GM19395 (cell line): Measurements from ENCODE around the gene HSD17B14.
"Not testable (repeated sequence)": the region's sequence is repeated elsewhere in the genome, so short reads cannot be mapped to it uniquely, and the experiment has no call there.

ENCODE experiments used
- ATAC-seq: cut with Tn5 transposase; IDR thresholded peaks from one replicate; pipeline ENCODE4 v1.9.1; 2021; ENCODE audit warnings: mild to moderate bottlenecking, moderate library complexity; ENCODE audit not compliant: unreplicated experiment

HSD17B14 gene

DNA sequence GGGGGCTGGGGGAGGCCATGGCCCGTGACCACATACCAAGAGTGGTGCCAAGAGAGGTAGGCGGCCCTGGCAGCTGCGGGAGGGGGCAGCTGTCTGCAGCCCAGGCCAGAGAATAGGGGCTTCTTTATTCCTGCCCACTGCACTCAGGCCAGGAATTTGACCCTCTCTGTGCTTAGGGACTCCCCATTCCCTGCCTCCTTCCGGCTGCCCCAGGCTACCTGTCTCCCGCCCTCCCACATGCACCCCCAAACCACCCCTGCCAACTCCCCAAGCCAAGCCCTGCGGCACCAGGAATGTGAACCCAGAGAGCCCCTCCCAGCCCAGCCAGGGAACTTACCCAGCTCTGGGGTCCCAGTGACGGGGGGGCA lies 31.4 kb upstream of the HSD17B14 start:
- no peak for ATAC-seq

DNA sequence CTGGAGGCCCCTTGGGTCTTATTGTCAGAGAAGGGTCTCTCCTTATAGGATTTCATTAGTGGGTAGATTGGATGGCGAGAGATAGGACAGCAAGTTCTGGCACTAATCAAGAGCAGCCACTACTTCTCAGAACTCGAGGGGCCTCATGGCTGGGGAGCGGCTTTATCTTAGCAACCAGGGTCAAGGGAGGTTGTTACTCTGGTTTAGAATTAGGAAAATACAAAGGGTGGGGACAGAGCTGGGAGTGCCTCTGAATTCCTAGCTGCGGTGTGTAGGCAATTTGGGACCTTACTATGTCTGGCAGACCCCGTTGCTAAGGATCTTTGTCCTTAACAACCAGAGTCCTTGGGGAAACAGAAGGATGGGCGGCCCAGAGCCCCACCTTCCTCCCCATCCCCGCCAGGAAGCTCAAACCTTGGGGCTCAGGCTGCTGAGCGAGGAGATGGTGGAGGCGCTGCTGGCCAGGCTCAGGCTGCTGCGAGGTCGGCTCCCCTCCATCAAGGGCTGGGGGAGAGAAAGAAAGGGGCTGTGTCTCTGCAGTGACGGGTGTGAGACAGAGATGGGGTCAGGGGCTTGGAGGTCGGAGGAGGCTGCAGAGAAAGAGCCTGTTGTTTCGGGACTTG lies 30.9 kb upstream of the HSD17B14 start:
- no peak for ATAC-seq

DNA sequence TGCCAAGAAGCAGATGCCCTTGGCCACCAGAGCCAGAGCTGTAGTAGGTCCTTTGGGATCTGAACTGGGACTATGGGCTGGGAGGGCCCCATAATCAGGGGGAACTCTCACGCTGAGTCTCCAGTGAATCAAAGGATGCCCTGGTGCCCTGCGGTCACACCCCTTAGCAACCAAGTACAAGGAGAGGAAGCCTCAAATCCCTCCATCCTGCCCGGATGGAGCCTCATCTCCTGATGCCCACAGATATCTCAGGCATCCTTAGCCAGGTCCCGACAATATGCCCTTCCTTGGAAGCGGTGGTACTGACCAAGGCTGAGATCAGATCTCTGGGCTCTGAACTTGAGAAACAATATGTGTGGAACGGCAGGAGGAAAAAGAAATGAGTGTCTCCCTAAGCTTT lies 30.4 kb upstream of the HSD17B14 start:
- no peak for ATAC-seq

DNA sequence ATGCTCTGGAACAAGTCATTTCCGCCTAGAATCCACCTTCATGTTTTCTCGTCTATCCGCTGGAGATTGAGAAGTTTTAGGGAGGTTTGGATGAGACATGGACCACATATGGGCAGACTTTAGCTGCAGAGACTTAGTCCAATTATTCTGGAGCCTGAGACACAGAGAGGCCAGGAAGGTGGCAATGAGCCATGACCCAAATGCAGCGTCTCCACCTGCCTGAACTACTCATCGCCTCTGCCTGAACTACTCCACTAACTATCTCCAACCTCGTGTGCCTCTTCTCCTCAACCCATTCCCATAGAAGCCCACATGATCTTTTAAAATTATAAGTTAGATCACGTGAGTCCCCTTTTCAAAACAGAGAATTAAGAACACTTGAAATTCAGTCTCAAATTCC lies 26.5 kb upstream of the HSD17B14 start:
- no peak for ATAC-seq

DNA sequence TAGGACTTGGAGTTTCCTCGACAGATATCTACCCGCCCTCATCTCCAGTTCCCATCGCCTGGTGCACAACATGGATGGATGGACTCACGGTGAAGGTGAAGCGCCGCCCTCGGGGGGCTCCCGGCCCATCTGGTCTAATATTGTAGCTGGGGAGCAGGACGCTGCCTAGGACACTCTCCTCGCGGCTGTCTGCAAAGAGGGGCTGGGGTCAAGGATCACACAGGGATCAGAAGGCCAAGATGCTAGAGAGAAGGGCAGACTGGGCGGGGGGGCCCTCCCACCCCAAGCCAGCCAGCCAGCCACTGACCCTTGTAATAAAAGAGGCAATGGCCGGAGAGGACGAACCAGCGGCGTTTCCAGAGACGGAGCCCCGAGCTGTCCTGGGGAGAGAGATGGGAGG lies 25.0 kb upstream of the HSD17B14 start:
- ATAC-seq = no peak

DNA sequence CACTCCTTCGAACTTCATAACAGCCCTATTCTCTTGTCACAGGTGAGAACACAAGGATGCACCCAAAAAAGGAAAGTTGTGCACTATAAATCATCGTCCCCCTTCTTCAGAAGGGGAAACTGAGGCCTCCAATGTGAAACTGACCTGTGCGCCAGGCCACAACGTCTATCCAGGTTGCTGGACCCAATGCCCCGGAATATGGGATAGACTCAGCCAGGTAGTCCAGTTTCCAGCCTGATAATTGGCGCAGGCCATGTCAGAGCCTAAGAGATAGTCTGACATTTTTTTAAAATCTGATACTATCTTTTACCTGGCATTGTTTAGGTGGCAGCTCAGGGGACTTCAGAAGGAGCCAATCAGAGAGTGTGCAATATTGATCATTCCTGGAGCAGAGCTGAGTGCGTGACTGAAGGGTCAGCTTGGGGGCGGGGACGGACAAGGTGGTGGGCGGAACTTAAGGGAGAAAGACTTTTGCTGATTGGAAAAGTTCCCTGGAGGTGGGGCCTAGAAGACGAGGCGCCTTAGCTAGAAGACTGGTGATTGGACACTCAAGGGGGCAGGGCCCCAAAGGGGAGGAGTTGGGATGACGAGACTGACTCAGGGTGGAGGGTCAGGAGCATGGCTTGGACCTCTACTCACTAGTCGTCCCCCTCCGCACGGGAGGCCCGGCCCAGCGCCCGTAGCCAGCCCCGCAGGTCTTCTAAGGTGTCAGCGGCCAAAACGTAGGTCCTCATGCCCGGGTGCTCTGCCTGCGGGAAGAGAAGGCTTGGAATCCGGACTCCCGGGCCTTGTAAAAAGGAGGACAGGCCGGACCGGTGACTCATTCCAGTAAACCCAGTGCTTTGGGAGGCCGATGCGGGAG lies 23.7 kb upstream of the HSD17B14 start:
- peak; percentile 67 for ATAC-seq

DNA sequence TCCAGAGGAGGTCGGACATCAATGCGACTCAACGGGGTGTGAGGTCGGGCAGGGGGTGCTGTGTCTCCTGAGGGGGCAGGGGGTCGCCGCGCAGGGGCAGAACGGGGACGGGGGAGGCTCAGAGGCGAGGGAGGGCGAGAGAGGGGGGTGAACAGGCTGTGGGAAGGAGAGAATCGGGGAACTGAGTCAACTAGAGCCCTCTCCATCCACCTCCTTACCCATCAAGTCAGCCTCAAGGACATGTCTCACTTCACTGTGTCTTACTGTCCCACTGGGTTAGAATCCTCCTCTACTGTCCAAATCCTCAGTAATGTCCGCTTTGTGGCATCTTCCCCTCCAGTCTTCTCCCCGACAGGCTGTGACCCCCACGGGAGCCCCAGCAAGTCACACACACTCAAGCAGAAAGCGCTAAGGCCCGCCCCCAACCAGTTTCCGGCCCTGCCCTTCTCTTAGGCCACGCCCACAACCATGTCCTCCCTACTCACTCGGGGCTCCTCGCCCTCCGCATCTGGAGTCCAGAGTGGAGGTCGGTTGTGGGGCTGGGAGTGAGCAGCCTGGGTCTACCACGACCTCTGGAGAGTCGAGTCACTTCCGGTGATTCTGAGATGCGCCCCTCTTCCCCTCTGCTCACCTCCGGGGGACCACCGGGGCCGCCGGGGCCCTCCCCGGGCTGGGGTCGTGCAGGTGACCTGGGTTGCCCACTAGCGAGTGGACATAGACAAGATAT lies 22.9 kb upstream of the HSD17B14 start:
- ATAC-seq = no peak

DNA sequence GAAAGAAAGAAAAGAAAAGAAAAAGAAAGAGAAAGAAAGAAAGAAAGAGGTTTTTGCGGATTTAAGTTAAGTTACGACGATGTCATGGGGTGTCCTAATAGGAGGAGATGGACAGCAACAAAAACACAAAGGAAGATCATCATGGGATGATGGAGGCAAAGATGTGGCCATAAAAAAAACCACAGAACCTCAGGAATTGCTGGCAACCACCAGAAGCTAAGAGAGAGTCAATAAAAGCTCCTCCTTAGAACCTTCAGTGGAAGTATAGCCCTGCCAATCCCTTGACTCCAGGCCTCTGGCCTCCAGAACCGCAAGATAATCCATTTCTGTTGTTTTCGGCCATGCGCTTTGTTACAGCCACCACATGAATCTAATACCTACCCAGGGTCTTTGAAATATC lies 20.6 kb upstream of the HSD17B14 start:
- ATAC-seq = no peak

DNA sequence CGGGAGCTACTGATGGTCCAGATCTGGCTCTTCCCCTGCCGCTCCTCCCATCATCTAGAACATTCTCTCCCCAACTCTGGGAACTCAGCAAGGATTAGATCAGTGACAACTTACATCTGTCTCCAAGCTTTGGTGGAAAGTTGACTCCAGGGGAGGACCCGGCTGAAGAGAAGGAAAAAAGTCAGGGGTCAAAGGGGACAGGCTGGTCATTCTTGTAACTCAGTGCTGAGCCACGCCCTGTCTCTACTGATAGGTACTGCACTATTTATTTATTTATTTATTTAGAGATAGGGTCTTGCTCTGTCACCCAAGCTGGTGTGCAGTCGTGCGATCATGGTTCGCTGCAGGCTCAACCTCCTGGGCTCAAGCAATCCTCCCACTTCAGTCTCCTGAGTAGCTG lies 17.8 kb upstream of the HSD17B14 start:
- ATAC-seq = no peak

DNA sequence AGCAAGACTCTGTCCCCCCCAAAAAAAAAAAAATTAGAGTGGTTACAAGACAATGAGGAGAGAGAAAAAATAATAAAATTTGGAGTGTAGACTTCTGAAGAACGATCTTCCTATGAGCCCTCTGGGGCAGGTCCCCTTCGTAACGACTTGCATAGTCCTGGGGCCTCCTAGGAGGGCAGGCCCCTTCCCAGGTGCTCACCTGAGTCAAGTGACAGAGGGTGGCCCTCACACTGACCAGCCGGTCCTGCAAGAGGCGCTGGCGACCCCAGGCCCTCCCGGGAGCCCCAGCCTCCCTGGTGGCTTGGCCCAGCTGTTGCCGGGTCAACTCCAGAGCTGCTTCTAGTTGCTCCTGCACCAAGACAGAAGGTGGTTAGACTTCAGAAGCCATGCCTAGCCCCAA lies 17.2 kb upstream of the HSD17B14 start:
- ATAC-seq = no peak

DNA sequence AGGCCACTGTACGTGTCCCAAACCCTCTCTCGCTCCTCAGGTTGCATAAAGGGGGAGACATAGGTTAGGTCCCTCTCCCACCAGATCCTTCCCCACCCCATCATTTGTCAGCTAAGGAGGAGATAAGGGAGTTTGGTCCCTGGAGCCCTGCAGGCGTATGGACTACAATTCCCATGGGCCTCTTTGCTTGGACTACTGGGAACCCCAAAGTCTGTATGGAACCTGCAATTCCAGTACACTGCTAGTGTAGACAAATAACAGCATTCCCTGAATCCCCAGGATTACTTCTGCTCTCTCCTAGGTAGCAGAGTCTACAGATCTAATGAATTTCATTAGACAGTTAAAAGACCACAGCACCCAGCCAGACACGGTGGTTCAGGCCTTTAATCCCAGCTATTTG lies 16.0 kb upstream of the HSD17B14 start:
- no peak for ATAC-seq

DNA sequence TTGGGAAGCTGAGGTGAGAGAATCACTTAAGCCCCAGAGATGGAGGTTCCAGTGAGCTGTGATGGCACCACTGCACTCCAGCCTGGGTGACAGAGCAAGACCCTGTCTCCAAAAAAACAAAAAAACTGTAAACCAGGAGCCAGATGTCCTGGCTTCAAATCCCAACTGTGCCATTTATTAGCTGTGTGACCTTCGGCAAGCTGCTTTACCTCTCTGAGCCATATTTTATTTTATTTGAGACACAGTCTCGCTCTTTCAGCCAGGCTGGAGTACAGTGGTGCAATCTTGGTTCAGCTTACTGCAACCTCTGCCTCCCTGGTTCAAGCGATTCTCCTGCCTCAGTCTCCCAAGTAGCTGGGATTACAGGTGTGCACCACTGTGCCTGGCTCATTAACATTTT lies 10.4 kb upstream of the HSD17B14 start:
- not testable (repeated sequence) for ATAC-seq

DNA sequence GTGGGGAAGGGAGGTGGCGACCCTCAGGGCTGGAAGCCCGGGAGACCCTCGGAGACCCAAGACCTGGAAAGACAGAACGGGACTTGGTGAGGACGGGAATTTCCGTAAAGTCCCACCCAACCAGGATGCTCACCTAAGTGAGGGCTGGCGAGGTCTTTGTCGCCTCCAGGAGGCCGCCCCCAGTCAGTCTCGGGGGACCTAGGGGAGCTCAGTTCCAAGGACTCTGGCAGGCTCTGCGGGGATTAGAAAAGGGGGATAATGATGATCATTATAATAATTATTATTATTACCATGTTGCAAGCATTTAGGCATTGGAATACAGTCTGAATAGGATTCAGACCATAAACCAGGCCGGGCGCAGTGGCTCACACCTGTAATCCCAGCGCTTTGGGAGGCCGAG lies 9.1 kb upstream of the HSD17B14 start:
- no peak for ATAC-seq

DNA sequence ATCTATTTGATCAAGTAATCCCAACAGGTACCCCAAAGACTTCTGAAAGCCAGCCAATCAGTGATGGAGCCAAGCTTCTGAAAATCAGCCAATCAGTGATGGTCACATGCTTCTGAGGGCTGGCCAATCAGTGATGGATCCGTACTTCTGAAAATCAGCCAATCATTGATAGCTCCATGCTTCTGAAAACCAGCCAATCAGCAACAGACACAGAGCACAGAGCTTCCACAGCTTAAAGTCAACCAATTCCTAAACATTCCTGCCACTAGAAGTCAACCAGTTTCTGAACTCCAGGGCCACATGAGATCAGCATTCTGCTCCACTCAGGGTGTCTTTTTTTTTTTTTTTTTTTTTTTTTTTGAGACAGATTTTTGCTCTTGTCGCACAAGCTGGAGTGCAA lies 8.2 kb upstream of the HSD17B14 start:
- no peak for ATAC-seq

DNA sequence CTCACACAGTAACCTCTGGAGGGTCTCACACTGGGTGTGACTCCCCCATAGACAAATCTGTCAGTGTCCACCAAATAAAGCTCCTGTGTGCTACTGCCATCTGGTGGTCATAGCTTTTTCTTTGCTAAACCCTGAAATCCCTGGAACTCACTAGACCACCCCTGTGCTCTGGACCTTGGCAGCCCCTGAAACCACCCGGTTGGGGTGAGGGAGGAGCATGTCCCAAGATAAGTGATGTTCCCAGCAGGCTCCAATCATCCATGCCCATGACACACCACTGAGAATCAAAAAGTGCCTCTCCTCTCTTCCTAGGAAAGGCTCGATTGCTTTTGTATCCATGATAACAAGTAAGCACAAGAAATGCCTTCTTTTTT lies 6.5 kb upstream of the HSD17B14 start:
- no peak for ATAC-seq

DNA sequence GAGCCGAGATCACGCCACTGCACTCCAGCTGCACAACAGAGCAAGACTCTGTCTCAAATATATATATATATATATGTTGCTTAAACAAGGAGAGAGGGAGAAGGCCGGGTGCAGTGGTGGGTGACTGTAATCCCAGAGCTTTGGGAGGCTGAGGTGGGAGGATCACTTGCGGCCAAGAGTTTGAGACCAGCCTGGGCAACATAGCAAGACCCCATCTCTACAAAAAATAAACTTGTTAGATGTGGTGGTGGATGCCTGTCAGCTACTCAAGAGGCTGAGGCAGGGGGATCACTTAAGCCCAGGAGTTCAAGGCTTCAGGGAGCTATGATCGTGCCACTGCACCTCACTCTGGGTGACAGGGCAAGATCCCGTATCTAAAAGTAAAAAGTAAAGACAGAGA lies 5.3 kb upstream of the HSD17B14 start:
- no peak for ATAC-seq

DNA sequence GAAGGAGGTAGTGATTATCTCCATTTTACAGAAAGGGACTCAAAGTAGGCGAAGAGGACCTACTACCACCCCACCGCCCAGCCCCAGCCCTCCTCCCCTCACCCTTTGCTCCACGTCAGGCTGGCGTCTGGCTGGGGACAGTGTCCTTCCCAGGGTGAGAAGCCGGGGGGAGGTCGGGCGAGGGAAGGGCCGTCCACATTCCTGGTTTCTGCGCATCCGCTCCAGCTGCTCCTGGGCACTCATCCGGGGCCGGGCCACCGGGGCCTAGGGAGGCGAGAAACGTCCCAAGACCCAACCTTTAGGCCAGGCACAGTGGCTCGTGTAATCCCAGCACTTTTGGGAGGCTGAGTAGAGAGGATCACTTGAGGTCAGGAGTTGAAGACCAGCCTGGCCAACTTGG lies 4.8 kb upstream of the HSD17B14 start:
- ATAC-seq = no peak

DNA sequence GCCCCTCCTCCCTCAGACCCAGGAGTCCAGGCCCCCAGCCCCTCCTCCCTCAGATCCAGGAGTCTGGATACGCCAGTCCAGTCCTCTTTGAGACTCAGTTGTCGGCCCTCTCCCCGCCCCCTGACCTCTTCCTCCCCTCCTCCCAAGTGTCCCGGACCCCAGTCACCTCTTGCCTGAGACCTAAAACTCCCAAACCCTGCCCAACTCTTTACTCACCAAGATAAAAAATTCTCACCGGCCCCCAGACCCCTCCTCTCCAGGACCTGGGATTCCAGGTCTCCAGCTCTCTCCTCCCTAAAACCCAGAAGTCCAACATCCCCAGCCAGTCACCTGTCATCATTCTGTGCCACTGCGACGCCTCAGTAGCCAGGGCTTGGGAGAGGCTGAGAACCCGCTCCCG lies 1.4 kb upstream of the HSD17B14 start:
- no peak for ATAC-seq

DNA sequence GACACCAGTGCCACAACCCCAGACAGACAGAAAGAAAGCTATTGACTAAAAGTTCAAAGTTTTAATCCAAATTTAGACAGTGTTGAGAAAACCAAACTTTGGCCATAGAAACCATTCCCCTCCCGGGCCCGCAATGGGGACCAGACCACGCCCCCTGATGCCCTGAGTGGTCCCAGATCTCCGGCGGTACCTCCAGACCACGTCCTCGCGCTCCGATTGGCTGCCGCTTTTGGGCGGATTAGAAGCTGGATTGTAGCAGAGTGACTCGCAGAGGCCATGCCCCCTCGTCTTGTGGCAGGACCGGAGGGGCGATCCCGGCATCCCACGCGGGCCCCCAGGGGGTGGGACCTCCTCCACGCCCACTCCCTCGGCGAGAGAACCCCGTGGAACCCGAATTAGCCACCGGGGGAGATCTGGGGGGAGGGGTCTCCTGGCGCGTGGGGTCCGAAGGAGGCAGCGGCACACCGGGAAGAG lies 797 bp upstream of the HSD17B14 start:
- no peak for ATAC-seq

DNA sequence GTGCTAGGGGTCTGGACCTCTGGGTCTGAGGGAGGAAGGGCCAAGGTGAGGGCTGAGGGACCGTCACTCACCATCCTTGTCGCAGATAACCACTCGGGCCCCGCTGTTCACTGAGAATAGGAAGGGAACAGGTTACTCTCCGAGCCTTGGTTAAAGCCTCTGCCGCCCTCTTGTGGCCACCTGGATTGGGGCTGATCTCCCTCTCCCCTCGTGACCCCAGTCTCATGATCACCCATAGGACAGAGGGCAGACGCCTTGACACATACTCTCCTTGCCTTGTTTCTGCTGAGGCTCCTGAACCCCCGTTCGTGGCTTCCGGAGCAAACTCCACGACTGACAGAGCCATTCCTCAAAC lies 580 bp downstream of the HSD17B14 start:
- peak; percentile 78 for ATAC-seq

DNA sequence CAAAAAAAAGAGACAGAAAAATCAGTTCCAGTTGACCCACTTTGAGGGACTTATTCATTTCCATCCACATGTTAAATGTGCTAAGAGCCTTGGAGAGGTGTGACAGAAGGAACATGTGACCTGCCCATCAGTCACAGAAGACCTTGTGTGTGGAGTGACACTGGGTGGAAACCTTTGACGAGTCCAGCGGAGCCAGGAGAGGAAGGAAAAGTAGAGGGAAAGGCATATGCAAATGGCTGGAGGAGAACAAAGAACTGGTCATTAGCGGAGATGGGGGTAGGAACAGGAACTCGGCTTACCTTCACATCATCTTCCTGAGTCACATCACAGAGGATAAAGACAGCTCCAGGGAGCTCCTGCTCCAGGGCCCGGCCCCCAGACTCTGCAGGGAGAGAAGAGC lies 2.3 kb downstream of the HSD17B14 start:
- no peak for ATAC-seq

DNA sequence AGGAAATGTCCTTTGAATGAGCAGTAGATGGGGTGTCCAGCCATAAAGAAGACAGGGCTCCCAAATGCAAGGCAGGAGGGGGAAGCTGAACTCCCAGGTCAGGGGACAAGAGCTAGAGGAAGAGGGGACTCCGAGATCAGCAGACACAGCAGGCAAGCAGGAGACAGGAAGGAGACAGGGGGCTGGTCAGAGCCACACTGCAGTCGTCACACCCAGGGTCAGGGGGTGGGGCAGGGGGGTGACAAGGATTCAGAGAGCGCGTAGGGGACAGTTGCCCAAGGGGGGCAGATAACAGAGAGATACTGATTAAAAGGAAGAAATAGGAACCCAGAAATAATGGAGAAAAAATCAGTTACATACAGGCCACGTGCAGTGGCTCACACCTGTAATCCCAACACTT lies 3.2 kb downstream of the HSD17B14 start:
- ATAC-seq = no peak
